Dedifferentiated amniotic fluid mesenchymal stem cell (primary cell): ENCODE measurements around the gene RNF44.
A peak's percentile ranks its signal among the peaks of the same experiment; 100 is the strongest.
"Not testable (repeated sequence)": the region's sequence is repeated elsewhere in the genome, so short reads cannot be mapped to it uniquely, and the experiment has no call there.

Source experiments
- DNase-seq: peaks from one replicate; pipeline ENCODE4 v3.0.0-alpha.2; 2016; ENCODE audit errors: extremely low spot score

Gene RNF44

DNA sequence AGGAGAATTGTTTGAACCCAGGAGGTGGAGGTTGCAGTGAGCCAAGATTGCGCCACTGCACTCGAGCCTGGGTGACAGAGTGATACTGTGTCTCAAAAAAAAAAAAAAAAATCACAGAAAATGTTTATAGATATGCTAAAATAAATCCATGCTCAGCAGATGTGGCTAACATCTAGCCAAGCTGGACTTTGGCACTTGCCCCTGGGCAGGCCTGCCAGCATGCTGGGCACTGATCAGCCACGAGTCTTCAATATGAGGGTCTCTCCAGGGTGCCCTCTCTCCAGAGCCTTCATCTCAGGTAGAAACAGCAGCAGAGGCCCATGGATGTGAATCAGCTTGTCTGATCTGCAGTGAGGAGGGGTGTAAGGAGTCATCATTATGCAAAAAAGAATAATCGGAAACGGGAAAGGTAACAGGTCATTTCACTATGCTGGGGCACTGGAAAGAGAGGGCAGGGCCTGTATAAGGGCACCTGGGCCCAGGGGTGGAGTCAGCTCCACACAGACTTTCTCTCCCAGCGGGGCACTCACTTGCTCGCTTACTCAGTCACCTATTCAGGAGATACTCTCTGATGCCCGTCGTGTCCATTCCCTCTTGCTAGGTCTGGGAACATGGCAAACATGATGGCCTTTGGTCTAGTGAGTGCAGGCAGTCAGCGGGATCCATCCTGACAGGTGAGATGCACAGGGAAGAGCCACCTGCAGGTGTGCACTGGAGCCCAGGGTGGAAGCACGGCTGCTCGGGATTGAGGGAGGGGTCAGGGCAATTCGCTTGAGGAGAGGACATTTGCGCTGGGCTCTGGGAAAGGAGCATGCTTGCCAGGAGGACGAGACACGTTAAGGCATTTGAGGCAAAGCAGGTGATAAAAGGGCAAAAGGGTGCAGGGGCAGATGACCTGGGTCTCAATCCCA lies 17.1 kb downstream of the RNF44 start:
- no peak for DNase-seq

DNA sequence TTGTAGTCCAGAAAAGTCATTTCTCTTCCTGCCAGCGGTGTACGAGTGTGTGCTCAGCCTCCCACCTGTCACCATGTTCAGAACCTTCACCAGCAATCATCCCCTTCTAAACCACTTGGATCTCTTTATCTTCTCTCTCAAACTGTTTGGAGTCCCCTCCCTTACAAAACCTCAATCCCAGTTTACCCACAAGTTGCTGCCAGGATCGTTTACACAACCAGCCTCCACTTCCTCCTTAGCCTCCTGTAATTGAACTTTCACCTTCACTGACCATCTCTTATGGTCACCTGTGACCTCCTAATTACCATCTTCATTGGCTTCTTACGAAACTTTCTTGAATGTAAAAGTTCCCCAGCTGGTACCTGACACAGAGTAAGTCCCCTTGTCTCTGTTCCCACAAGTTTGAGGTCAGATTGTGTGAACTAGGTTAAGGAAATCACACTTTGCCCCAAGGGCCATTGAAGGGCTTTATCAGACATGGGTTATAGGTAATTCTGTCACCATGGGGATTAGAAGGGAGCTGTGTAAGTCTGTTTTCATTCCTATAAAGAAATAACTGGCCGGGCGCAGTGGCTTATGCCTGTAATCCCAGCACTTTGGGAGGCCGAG lies 20.0 kb downstream of the RNF44 start:
- no peak for DNase-seq

DNA sequence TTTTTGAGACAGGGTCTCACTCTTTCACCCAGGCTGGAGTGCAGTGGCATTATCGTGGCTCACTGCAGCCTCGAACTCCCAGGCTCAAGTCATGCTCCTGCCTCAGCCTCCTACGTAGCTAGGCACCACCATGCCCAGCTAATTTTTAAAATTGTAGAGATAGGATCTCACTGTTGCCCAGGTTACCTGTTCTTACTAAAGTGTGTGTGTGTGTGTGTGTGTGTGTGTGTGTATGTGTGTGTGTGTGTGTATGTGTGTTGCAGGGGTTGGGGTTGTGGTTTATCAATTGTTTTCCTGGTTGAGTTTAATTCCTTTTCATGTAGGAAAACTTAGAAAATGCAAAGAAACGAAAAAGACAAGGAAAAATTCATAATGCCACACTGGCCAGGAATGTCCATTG lies 21.8 kb downstream of the RNF44 start:
- DNase-seq = no peak

DNA sequence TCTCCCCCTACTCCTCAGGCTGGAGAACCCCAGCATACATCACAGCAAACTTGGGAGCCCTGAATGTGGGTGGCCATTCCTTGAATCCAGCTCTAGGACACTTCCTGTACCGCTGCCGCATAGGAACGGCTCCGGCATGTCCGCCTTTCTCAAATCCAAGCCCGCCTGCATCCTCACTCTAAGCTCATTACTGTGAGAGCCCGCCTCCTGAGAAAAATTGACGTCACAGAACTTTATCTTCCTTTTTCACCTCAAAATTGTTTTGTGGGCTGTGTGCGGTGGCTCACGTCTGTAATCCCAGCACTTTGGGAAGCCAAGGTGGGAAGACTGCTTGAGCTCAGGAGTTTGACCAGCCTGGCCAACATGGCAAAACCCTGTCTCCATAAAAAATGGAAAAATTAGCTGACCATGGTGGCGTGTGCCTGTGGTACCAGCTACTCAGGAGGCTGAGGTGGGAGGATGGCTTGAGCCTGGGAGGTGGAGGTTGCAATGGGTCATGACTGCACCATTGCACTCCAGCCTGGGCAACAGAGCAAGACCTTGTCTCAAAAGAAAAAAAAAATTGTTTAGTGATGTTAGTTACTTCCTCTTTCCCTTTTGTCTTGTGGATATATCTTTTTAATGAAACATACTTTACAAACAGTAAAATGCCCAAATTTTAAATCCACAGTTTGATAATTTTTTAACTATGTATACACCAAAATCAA lies 22.8 kb downstream of the RNF44 start:
- DNase-seq = no peak

DNA sequence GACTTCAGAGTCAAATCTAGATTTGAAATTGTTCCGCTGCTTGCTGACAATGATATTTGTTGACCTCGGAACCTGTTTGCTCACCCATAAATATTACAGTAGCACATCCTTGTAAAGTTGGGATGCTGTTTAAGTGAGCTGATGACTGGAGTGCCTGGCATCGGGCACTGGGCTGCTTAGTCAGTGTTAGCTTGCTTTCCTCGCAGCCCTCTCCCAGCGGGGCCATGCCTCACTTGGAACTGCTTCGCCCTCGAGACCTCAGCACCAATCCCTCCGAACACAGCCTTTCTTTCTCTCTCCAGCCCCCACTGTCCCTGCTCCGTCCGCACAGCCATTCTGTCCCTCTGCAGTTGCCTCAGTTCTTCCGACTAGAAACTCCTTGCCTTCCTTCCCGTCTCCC lies 23.4 kb downstream of the RNF44 start:
- DNase-seq = no peak

DNA sequence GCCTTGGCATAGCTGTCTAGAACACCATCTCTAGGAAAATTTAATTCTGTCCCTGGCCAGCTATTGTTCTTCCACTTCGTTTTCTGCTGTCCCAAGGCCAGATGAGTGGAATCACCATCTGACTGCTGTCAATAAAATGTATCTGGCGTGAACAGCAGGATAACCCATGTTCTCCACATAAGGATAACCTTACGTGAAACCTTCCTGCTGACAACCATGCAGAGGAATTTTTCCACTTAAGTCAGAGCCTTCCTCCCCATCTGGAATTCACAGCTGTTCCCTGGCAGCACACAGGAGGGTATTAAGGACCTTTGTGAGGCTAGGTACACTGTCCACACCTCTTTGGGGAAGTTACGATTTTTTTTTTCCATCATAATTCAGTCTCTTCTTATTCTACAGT lies 28.6 kb downstream of the RNF44 start:
- DNase-seq = no peak

DNA sequence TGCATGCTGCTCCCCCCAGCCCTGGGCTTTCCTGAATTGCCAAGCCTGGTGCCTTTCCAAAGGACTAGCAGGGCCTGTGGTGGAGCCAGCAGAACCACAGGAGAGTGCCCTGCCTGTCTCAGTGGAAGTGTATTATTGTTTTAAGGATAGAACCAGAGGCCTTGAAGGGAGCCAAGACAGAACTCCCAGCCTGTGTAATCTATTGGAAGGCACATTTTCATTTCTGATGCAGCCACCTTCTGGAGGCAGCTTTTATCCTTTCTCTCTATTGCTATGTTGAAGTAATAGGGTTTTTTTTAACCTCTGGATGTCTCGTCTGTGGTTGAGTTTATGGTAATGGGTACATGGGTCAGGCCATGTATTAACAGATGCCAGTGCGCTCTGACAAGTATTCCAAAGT lies 29.3 kb downstream of the RNF44 start:
- no peak for DNase-seq

DNA sequence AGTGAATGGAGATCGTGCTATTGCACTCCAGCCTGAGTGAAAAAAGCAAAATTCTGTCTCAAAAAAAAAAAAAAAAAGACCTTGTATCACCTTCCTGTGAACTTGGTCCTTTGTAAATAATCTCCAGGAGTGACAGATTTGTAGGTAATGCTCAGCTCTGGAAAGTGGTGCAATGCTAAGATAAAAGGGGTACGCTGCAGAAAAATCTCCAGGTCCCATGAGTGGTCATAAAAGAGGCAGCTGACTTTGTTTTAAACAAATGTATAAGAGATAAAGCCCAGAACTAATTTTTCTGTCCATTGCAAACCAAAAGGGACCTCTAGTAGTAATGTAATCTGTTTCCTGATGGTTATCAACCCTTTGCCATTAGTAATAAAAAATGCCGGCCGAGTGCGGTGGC lies 33.7 kb downstream of the RNF44 start:
- DNase-seq = no peak

DNA sequence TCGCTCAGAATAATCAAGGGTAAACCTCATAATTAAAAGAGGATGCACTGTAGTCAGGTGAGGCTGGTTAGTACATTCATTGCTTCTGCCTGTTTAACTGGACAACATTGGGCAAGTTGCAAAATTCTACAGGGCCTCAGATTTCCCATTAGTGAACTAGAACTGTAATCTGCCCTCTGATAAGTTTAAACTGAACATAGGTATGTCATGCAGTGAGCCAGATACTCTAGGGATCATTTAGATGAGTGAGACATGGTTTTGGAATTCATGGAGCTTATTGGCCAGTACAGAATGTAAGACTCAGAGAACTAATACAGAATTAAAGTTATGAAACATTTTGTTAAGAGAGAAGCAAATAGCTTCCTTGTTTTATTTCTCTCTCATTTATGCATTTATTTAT lies 35.9 kb downstream of the RNF44 start:
- peak; percentile 63 for DNase-seq

DNA sequence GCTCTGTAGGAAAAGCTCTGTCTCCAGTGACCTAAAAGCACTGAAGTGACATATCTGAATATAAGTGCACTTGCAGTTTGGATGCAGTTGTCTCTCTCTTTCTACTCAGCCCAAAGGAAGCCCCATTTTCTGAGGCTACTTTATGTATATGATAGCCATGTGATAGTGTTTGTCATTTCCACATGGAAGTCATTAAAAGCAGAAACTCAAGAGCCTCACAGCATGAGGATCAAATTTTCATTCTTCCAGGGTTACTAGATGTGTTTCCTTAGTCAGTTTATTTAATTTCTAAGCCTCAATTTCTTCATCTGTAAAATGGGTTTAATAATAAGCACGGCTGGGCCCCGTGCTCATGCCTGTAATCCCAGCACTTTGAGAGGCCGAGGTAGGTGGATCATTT lies 36.7 kb downstream of the RNF44 start:
- no peak for DNase-seq

DNA sequence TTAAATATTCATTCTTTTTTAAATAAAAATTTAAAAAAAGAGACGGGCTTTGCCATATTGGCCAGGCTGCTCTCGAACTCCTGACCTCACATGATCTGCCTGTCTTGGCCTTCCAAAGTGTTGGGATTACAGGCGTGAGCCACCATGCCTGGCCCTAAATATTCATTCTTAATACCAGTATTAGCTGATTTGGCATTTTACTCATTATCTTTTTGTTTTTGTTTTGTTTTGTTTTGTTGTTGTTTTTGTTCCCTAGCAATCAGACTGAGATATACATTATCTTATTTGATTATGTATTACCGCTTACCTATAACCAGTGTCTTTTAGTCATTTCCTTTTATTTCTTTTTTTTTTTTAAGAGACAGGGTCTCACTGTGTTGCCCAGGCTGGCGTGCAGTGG lies 37.9 kb downstream of the RNF44 start:
- no peak for DNase-seq

DNA sequence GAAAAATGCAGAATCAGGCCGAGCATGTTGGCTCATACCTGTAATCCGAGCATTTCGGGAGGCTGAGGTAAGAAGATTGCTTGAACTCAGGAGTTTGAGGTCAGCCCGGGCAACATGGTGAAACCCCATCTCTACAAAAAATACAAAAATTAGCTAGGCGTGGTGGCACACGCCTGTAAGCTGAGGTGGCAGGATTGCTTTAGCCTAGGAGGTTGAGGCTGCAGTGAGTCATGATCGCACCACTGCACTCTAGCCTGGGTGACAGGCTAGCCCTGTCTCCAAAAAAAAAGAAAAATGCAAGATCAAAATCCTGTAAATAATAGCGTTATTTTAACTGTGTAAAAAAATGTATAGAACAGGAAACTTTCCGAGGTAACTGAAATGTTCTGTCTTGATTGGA lies 39.4 kb downstream of the RNF44 start:
- no peak for DNase-seq

DNA sequence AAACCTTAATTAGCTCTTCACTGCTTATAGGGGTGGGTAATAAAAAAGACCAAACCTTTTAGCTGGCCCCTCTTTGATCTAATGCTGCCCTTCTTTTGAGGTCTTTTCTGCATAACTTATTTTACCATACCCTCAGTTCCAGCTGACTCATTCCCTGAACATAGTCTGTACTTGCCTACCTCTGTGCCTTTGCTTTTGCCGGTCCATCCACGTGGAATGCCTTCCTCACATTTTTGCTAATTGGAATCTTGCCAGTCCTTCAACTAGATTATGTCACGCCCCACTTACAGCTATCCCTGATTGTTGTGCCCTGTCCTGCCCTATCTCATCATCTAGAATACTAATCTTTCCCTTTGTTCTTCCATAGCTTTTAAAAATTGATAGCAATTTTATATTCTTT lies 44.8 kb downstream of the RNF44 start:
- no peak for DNase-seq

DNA sequence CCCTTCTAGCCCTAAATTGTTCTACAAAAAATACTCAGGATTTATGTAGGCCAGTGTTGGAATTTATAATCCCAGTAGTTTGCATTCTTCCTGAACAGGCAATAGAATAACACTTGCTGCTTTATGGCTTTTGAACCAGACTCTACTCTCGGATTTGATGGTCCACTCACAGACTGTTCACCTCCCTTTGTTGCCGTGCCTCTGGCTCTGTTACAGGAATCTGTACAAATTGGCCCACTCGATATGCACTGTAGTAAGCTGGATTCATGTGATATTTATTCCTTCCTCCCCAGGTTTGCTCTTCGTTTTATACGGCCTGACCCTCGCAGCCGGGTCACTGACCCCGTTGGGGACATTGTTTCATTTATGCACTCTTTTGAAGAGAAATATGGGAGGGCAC lies 45.3 kb downstream of the RNF44 start:
- DNase-seq = no peak

DNA sequence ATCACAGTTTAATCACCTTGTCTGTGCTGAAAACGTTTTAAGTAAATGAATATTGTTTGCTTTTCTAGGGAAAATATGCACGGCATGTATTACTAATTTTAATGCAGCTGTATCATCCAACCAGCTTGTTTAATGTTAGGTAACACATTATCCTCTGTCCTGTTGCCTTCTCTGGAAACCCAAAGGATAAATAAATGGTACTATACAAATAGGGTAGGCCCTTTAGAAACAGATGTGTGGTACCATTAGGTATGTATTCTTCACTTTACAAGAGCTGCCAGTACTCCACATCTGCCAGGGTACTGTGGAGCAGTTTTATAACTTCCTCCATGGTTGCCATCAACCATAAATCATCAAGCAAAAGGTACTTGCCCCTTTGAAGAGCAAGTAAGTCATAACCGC lies 46.1 kb downstream of the RNF44 start:
- DNase-seq = no peak

DNA sequence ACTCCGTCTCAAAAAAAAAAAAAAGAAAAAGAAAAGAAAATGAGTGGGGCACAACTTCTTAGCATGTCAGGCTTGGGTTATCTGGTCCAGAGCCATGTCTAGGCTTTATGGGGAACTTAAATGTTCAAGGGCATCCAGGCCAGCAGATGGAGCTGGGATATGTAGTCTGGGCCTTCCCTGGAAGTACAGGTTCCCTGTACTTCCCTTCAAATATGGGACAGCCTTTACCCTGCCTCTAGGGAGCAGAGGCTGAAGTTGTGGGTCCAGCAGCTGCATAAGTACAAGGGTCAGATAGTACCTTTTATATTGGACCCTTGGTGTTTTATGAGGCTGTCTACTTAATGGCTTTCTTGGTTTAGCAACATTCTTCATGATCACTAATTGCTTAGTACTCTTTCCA lies 46.9 kb downstream of the RNF44 start:
- no peak for DNase-seq

DNA sequence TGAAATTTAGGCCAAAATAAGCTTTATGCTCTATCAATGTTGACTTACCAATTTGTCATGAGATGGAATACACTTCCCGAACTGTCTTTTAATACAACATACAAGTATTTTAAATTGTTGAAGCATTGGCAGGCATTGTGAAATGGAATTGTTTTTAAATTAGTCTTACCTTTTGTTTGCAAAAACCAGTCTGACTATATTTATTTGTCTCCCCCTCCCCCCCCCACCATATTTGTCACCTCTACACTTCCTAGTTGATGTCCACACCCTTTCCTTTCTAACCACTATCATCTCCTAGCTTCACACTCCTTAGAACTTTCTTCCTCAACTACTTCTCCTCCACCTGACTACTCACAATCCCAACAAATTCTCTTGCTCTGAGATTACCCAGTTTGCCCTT lies 48.1 kb downstream of the RNF44 start:
- DNase-seq = no peak

DNA sequence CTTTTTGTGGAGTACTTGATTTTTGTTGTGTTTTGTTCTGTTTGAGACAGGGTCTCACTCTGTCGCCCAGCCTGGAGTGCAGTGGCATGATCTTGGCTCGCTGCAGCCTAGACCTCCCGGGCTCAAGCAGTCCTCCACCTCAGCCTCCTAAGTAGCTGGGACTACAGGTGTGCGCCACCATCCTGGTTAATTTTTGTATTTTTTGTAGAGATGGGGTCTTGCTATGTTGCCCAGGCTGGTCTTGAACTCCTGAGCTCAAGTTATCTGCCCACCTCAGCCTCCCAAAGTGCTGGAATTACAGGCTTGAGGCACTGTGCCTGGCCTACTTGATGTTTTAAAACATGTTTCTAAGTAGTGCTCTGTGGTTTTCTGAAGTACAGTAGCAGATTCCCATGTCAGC lies 50.0 kb downstream of the RNF44 start:
- not testable (repeated sequence) for DNase-seq

DNA sequence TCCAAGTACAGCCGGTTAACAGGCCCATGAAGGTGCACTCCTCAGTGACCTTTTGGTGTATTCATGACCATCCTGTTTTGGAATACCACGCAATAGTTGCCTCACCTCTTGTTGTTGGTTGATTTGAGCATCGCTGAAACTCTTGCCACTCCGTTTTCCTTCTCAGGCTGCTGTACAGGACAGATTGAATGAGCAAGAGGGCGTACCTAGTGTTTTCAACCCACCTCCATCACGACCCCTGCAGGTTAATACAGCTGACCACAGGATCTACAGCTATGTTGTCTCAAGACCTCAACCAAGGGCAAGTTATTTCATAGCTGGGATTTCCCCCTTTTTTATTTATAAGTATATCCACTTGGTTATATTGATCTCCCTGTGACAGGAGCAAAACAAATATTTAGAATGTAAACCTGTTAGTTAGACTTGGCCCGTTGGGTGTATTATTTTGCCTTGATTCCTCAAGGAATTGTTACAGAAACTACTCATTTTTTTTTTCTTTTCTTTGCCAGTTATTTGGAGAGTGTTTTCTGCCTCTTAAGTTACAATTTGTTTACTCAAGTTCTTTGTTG lies 50.9 kb downstream of the RNF44 start:
- DNase-seq = no peak

DNA sequence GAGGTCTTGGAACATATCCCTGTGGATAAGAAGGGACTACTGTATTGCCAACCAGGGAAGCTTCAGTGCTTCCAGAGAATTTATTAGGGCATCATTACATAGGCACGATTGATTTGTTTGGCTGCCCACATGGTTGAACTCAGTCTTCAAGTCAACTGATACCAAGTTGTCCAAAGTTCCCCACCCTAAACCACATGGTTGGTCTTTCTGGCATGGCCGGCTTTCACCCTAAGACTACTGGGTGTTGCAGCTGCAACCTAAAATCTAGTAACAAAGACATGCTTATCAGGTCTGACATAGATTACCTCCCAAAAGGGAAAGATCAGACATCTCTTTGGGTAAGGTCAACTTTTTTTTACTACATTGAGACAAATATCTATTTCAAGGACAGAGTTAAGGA lies 52.0 kb downstream of the RNF44 start:
- no peak for DNase-seq

DNA sequence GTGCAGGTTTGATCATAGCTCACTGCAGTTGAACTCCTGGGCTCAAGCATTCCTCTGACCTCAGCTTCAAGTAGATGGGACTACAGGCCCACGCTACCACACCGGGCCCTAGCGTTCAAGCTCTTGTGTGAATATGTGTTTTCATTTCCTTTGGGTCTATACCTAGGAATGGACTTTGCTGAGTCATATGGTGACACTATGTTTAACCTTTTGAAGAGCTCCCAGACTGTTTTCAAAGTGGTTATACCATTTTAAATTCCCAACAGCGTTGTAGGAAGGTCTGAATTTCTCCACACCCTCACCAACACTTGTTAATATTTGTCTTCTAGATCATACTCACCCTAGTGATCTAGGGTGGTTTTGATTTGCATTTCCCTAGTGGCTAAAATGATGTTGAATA lies 55.5 kb downstream of the RNF44 start:
- DNase-seq = no peak
